GM12878 (cell line): ENCODE measurements around the gene FCRLB. TPM values are rescaled to one million over a fixed set of nuclear protein-coding genes. Genes with fewer than 3 reads are reported as not detected.

ENCODE experiments used
- BCL11A ChIP-seq: IDR thresholded peaks from 2 replicates; pipeline ENCODE4 v1.6.1; 2011; ENCODE audit warnings: low read depth, low read length
- CHD1 ChIP-seq: IDR thresholded peaks from 2 replicates; pipeline ENCODE4 v1.6.1; 2012; ENCODE audit warnings: low read depth, low read length, improper control_type of control experiment
- MEF2B ChIP-seq: fragments of 450-650 bp; IDR thresholded peaks from 2 replicates; pipeline ENCODE4 v1.6.1; 2018; ENCODE audit warnings: mild to moderate bottlenecking, moderate library complexity; ENCODE audit not compliant: partially characterized antibody, poor library complexity, severe bottlenecking
- MTA3 ChIP-seq: IDR thresholded peaks from 2 replicates; pipeline ENCODE4 v1.6.1; 2012; ENCODE audit warnings: low read length, inconsistent platforms, borderline replicate concordance
- NBN ChIP-seq: fragments of 450-650 bp; IDR thresholded peaks from 2 replicates; pipeline ENCODE4 v1.6.1; 2016
- NR2F1 ChIP-seq: fragments of 450-650 bp; conservative IDR thresholded peaks from 2 replicates; pipeline ENCODE4 v1.6.1; 2017; ENCODE audit warnings: mild to moderate bottlenecking
- POLR2A ChIP-seq: IDR thresholded peaks from 2 replicates; pipeline ENCODE4 v1.6.1; 2011; ENCODE audit warnings: low read depth, mild to moderate bottlenecking, low read length
- RBBP5 ChIP-seq: fragments of 200-600 bp; sonication (generic); conservative IDR thresholded peaks from 2 replicates; pipeline ENCODE4 v1.6.1; 2016
- RUNX3 ChIP-seq: IDR thresholded peaks from 2 replicates; pipeline ENCODE4 v1.6.1; 2012; ENCODE audit warnings: low read length, inconsistent platforms
- SREBF2 ChIP-seq: IDR thresholded peaks from 2 replicates; pipeline ENCODE4 v1.6.1; 2012; ENCODE audit warnings: mild to moderate bottlenecking, low read length
- SRF ChIP-seq, 2 experiments: IDR thresholded peaks; 2 replicates each; pipeline ENCODE4 v1.6.1; 2011; ENCODE audit warnings: low read depth in 2 of 2, low read length in 2 of 2, mild to moderate bottlenecking in 1 of 2, moderate library complexity in 1 of 2
- SUZ12 ChIP-seq: fragments of 200-600 bp; sonication (generic); IDR thresholded peaks from one replicate; pipeline ENCODE4 v1.6.1; 2018; ENCODE audit warnings: antibody characterized with exemption, mild to moderate bottlenecking; ENCODE audit not compliant: unreplicated experiment
- ZNF384 ChIP-seq: IDR thresholded peaks from 2 replicates; pipeline ENCODE4 v1.6.1; 2012; ENCODE audit warnings: low read depth, mild to moderate bottlenecking, low read length, improper control_type of control experiment, borderline replicate concordance
- polyA plus RNA-seq, 11 experiments: library from polyadenylated mRNA; depleted of rRNA in 4 of 11; unstranded in 6 of 11; stranded (reverse) in 5 of 11; fragments of >200 nt; fragmentation: Nextera tagmentation in 4 of 11; fragmentation: Illumina TruSeq in 1 of 11; extraction: Ambion mirVana in 4 of 11; extraction: Trizol in 1 of 11; gene quantifications; 1 replicate in 1 of 11; 2 replicates in 10 of 11; pipeline versions ENCODE4 v1.2.1 to v1.2.3, GENCODE V29; 2011 to 2016; ENCODE audit warnings: inconsistent platforms in 2 of 11, missing spikeins in 2 of 11, low read depth in 1 of 11
- total RNA-seq, 4 experiments: library from RNA; depleted of rRNA in 3 of 4; stranded (reverse); fragments of >200 nt in 3 of 4; fragmentation: Illumina TruSeq in 1 of 4; extraction: Trizol in 1 of 4; gene quantifications; 2 replicates each; pipeline versions ENCODE4 v1.2.1 to v1.2.3, GENCODE V29; 2013 to 2021
- TF ChIP-seq, protein P1 (sequence below): fragments of 450-650 bp; IDR thresholded peaks from 2 replicates; pipeline ENCODE4 v1.6.1; 2017; ENCODE audit warnings: low read depth, mild to moderate bottlenecking, moderate library complexity
- TF ChIP-seq, protein P2 (sequence below): fragments of 450-650 bp; IDR thresholded peaks from 2 replicates; pipeline ENCODE4 v1.6.1; 2017; ENCODE audit warnings: mild to moderate bottlenecking, moderate library complexity
- TF ChIP-seq, protein P3 (sequence below): fragments of 450-650 bp; formaldehyde crosslinking; IDR thresholded peaks from 2 replicates; pipeline ENCODE4 v1.5.0; 2022; ENCODE audit warnings: mild to moderate bottlenecking, missing genetic modification characterization
- TF ChIP-seq, protein P4 (sequence below): IDR thresholded peaks from 2 replicates; pipeline ENCODE4 v1.6.1; 2012; ENCODE audit warnings: mild to moderate bottlenecking, low read depth, low read length

Gene FCRLB
- total and polyA plus RNA-seq, 10 of the 15 experiments (the other 5 are each of a cell fraction or from before 2014, with no cell fraction given): 0.55 to 11.7 (median 5.6) TPM

DNA sequence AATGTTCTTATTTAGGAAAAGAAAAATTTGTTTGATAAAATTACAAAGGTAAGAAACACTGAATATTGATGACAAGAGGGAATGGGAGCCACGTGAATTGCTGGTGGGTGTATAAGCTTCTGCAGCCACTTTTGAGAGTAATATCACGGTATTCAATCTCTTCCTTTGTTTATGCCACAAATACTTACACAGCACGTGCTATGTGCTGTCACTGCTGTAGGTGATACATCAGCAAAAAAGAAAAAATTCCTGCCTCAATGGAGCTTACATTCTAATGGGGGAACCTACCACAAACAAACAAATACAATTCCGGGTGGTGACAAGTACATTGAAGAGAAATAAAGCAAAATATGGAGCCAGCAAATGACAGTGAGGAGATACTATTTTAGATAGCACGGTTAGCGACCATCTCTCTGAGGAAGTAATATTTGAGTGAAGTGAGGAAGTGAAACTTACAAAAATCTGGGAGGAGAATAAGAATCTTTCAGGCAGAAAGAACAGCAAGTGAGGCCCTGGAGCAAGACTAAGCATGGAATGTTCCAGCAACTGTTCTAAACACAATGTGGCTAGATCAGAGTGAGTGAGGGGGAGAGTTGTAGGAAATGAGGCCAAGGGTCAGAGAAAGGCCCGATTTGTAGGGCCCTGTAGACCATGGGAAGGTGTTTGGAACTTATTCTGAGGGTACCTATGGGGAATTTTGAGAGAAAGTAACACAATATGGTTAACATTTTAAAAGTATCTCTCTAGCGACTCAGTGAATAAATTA is 2.6 kb upstream of the FCRLB start (continued):
- TF ChIP-seq, protein P1, sequence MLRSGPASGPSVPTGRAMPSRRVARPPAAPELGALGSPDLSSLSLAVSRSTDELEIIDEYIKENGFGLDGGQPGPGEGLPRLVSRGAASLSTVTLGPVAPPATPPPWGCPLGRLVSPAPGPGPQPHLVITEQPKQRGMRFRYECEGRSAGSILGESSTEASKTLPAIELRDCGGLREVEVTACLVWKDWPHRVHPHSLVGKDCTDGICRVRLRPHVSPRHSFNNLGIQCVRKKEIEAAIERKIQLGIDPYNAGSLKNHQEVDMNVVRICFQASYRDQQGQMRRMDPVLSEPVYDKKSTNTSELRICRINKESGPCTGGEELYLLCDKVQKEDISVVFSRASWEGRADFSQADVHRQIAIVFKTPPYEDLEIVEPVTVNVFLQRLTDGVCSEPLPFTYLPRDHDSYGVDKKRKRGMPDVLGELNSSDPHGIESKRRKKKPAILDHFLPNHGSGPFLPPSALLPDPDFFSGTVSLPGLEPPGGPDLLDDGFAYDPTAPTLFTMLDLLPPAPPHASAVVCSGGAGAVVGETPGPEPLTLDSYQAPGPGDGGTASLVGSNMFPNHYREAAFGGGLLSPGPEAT: peak; percentile 77
- TF ChIP-seq ZNF384 (no peak), MTA3 (peak; percentile 34; the same call in 1 of the 2 replicates), POLR2A (no peak), SREBF2 (no peak), SUZ12 (no peak), NBN (no peak; the same call in none of the 2 replicates), MEF2B (peak; percentile 71), SRF (IDR thresholded peaks at IDR 0.05; ENCODE audit: low read depth in 2 of 2, low read length in 2 of 2) (no peak), BCL11A (no peak), CHD1 (no peak), RUNX3 (peak; percentile 52), NR2F1 (peak; percentile 52; the same call in 1 of the 2 replicates), RBBP5 (no peak)
- TF ChIP-seq, protein P2, sequence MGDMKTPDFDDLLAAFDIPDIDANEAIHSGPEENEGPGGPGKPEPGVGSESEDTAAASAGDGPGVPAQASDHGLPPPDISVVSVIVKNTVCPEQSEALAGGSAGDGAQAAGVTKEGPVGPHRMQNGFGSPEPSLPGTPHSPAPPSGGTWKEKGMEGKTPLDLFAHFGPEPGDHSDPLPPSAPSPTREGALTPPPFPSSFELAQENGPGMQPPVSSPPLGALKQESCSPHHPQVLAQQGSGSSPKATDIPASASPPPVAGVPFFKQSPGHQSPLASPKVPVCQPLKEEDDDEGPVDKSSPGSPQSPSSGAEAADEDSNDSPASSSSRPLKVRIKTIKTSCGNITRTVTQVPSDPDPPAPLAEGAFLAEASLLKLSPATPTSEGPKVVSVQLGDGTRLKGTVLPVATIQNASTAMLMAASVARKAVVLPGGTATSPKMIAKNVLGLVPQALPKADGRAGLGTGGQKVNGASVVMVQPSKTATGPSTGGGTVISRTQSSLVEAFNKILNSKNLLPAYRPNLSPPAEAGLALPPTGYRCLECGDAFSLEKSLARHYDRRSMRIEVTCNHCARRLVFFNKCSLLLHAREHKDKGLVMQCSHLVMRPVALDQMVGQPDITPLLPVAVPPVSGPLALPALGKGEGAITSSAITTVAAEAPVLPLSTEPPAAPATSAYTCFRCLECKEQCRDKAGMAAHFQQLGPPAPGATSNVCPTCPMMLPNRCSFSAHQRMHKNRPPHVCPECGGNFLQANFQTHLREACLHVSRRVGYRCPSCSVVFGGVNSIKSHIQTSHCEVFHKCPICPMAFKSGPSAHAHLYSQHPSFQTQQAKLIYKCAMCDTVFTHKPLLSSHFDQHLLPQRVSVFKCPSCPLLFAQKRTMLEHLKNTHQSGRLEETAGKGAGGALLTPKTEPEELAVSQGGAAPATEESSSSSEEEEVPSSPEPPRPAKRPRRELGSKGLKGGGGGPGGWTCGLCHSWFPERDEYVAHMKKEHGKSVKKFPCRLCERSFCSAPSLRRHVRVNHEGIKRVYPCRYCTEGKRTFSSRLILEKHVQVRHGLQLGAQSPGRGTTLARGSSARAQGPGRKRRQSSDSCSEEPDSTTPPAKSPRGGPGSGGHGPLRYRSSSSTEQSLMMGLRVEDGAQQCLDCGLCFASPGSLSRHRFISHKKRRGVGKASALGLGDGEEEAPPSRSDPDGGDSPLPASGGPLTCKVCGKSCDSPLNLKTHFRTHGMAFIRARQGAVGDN: no peak
- TF ChIP-seq, protein P3, sequence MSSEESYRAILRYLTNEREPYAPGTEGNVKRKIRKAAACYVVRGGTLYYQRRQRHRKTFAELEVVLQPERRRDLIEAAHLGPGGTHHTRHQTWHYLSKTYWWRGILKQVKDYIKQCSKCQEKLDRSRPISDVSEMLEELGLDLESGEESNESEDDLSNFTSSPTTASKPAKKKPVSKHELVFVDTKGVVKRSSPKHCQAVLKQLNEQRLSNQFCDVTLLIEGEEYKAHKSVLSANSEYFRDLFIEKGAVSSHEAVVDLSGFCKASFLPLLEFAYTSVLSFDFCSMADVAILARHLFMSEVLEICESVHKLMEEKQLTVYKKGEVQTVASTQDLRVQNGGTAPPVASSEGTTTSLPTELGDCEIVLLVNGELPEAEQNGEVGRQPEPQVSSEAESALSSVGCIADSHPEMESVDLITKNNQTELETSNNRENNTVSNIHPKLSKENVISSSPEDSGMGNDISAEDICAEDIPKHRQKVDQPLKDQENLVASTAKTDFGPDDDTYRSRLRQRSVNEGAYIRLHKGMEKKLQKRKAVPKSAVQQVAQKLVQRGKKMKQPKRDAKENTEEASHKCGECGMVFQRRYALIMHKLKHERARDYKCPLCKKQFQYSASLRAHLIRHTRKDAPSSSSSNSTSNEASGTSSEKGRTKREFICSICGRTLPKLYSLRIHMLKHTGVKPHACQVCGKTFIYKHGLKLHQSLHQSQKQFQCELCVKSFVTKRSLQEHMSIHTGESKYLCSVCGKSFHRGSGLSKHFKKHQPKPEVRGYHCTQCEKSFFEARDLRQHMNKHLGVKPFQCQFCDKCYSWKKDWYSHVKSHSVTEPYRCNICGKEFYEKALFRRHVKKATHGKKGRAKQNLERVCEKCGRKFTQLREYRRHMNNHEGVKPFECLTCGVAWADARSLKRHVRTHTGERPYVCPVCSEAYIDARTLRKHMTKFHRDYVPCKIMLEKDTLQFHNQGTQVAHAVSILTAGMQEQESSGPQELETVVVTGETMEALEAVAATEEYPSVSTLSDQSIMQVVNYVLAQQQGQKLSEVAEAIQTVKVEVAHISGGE: no peak
- TF ChIP-seq, protein P4, sequence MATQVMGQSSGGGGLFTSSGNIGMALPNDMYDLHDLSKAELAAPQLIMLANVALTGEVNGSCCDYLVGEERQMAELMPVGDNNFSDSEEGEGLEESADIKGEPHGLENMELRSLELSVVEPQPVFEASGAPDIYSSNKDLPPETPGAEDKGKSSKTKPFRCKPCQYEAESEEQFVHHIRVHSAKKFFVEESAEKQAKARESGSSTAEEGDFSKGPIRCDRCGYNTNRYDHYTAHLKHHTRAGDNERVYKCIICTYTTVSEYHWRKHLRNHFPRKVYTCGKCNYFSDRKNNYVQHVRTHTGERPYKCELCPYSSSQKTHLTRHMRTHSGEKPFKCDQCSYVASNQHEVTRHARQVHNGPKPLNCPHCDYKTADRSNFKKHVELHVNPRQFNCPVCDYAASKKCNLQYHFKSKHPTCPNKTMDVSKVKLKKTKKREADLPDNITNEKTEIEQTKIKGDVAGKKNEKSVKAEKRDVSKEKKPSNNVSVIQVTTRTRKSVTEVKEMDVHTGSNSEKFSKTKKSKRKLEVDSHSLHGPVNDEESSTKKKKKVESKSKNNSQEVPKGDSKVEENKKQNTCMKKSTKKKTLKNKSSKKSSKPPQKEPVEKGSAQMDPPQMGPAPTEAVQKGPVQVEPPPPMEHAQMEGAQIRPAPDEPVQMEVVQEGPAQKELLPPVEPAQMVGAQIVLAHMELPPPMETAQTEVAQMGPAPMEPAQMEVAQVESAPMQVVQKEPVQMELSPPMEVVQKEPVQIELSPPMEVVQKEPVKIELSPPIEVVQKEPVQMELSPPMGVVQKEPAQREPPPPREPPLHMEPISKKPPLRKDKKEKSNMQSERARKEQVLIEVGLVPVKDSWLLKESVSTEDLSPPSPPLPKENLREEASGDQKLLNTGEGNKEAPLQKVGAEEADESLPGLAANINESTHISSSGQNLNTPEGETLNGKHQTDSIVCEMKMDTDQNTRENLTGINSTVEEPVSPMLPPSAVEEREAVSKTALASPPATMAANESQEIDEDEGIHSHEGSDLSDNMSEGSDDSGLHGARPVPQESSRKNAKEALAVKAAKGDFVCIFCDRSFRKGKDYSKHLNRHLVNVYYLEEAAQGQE: no peak
